ENCODE results near the gene TFF2.

Gene TFF2

DNA sequence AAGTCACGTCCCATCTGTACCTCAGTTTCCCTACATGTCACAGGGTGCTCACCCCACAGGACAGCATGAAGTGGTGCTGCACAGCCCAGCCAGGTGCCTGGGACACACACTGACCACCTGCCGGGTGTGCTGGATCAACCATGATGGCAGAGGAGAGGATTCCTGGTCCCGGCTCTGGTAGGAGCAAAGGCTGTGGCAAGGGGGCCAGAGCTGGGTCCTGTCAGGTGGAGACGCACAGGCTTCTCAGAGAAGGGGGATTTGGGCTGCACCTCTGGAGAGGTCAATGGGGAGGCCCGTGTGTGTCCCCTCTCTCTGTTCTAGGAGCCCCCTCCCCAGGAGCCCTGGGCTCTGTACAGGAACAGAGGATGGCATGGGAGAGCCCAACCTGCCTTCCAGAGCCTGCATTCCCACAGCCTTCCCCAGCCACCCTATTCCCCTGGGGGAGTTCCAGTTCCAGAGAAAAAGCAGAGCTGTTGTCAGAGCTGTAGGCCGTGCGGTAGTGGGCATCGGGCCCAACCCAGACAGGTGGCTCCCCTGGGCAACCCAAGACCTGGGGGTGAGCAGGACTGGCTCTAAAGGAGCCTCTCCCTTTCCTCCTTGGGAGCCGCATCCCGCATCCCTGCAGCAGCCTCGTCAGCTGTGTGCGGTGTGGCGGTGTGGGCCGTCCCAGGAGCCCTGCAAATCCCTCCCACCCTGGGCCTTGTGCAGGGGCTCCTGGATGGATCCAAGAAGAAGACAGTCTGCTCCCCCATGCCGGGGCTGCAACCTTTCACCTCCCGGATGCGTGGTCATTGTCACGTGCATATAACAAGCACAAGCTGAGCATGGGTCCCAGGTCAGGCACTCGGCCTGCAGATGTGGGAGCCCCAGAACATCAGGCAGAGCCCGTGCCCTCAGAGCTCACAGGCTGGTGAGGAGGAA, 32.7 kb downstream of the TFF2 start:
- no peak for DNase-seq

DNA sequence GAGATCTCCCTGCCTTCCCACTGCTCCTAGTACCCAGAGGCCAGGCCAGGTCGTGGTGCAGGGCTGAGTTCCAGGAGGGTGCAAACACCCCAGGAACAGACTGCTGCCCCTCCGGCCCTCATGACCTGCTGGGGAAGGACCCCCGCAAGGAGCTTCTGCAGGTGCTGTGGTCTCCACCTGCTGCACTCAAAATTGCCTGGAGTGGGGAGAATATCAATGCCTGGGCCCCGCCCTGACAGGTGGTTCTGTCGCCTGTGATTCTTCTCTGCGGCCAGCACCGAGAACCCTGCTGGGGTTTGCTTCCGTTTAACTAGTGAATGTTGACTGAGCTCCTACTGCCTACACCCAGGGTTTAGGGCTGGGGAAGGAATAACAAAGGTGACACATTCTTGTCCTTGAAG, 33.5 kb downstream of the TFF2 start:
- no peak for DNase-seq

DNA sequence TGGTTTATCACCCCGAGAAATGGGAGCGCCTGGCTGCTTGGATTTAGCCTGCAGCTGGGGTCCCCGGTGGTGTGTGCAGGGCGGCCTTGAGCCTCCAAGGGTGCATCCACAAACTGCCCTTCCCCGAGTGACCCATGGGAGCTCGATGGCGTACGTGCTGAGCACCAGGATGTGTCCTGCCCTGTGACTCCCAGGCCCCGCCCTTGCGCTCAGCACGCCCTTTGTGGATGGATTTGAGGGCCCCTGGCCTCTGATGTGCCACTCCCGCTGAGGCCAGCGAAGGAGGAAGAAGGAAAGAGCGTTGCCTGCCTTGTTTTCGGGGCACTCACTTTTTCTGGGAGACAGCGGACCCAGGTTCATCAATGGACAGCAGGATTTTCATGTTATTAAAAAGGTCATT, 33.9 kb downstream of the TFF2 start:
- DNase-seq, result no peak

- DNase-seq, result no peak
Observed at GRCh38 chr21:42315296-42315891, 35.4 kb downstream of the TFF2 start, which contains the start of gene TFF3. Gene TFF3 (minus strand): TSS chr21:42315409. CDS start chr21:42315374, 35 bp downstream.

DNA sequence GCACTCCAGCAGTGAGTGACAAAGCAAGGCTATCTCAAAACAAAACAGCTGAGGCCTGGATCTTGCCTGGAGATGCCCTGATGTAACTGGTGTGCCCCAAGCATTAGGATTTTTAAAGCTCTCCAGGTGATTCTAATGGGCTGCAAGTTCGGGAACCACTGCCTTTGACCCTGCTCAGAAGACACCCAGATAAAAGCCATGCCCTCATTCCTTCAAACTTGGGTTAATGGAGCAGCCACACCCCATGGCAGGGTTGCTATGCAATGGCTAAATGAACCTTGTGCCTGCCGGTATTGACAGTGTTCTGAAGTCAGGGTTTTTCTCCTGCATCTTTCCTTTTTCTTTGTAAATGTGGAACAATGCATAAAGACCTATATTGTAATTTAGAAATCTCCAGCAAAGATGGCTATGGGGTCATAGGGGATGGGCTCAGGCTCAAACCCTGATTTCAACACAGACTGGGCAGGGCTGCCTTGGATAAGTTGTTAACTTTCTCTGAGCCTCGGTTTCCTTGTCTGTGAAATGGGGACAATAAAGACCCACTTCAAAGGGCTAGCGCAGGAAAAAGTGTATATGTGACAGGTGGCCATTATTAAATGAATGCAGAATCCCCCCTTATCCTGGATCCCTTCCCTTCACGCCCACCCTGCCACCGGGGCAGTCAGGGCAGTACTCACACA, 36.0 kb downstream of the TFF2 start:
- DNase-seq, result no peak

DNA sequence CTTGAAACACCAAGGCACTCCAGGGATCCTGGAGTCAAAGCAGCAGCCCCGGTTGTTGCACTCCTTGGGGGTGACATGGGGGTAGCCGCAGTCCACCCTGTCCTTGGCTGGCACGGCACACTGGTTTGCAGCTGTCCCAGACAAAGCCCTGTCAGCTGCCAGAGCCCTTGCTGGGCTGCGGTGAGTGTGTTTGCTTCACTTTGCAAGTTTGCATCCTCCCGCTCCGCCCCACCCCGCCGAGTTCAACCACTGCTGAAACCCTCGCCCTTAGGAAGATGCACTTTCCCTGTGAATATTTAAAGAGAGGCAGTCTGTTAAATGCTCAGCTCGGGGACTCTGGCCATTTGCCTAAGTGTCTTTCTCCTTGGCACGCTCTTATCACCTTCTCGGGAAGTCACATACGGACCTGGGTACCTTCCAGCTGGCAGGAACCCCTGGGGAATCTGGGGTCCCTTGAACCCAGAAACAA, 37.3 kb downstream of the TFF2 start:
- no peak for DNase-seq

DNA sequence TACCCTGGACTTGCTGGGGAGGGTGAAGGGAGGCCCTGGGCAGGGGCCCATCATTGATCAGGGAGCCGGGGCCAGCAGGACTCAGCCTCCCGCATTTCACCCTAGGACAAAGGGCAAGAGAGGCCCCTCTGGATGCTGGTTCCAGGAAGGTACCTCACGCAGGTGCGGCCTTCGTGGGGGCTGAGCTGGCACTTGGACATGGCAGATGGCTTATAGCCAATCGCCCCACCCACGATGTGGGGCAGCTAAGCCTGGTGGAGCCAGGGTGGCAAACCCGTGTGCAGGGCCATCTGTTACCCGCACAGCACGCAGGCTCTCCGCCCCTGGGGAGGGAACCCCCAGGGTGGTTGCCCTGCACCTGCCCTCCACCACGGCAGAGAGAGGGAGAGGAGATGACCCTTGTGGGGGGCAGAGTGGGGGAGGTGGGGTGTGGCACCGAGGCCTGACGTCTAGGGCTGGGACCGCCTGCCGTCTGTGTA, 38.1 kb downstream of the TFF2 start:
- DNase-seq, result no peak

DNA sequence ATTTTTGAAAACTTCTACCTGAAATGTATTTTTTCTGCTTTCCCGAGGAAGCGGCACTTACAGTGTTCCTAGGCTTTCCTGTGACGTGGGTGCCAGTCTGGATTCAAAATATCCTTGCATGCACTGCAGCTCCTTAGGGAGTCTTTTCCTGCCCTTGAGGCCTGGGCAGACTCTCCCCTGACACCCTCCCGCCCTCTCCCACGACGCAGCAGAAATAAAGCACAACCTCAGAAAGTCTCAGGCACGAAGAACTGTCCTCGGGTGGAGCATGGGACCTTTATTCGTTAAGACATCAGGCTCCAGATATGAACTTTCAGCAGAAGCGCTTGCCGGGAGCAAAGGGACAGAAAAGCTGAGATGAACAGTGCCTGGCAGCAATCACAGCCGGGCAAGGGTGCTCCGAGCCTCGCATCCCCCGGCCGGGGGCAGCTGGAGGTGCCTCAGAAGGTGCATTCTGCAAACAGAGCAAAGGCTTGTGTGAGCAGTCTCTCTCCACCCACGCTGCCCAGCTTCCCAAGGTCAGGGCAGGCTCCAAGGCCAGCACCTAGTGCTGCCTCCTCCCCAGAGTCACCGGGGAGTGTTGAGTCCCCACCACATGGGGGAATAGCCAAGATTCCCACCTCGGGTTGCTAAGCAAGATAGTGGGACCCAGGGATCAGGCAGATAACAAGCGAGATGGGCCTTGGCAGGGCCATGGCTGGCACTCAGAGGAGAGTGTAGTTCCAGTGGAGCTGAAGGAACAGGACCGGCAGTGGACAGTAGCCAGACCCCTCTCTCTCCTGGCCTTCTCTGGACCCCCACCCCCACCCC, 38.8 kb downstream of the TFF2 start:
- DNase-seq, result no peak

GRCh38 chr21:42311160-42311559, 39.6 kb downstream of the TFF2 start:
- no peak for DNase-seq

- no peak for DNase-seq
Observed at GRCh38 chr21:42310411-42311001, 40.3 kb downstream of the TFF2 start.

DNA sequence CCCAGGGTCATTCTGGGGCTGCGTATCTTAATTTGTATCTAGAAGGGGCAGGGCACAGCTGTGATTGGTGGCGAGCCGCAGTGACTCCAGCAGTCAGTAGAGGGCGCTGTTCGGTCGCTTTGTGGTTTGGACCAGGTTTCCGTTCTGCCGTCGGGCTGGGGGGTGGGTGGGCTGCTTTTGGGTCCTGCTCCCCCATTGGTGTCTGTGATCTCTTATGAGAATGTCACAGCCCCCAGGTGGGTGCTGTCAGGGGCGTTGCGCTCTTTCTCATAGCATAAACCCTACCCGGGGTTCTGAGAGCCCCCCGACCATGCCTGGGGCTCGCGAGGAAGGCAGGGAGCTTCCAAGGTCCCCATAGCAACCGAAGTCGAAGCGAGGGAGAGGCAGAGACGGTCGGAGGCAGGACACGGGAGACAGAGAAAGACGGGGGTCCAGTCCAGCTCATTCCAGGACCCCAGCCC, 41.0 kb downstream of the TFF2 start:
- peak; percentile 59 for DNase-seq

GRCh38 chr21:42308914-42309752, 41.7 kb downstream of the TFF2 start:
- no peak for DNase-seq

GRCh38 chr21:42308161-42308913, 42.5 kb downstream of the TFF2 start:
- DNase-seq, result no peak

GRCh38 chr21:42307106-42307505, 43.7 kb downstream of the TFF2 start:
- no peak for DNase-seq

- no peak for DNase-seq
Observed at GRCh38 chr21:42306366-42307035, 44.3 kb downstream of the TFF2 start.

- DNase-seq, result no peak
Observed at GRCh38 chr21:42305707-42306147, 45.1 kb downstream of the TFF2 start.

- DNase-seq, result no peak
Observed at GRCh38 chr21:42304556-42305454, 46.0 kb downstream of the TFF2 start.

- DNase-seq, result no peak
Observed at GRCh38 chr21:42303443-42303842, 47.4 kb downstream of the TFF2 start.

DNA sequence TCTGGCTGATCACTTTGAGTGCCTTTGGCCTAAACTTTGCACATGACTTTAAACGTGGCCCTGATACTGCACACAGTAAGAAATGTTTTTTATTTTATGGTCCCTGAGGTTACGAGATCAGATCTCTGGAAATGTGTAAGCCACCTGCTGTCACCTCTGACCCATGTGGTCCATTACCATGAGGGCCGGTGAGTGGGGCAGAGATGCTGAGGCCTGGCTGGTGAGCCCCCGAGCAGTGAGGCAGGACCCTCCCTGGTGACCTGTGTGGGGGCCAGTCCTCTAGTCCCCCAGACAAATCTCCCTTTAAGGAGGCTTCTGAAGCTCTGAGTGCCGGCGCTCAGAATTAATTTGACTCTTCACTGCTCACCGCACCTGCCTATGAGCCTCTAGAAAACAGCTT, 48.0 kb downstream of the TFF2 start:
- DNase-seq, result no peak

All from CD4-positive, alpha-beta T cell treated with Interleukin-15 for 1 hour (primary cell).